Stimulated activated CD4-positive, alpha-beta T cell treated with anti-CD3 and anti-CD28 coated beads, TNF-alpha, amount 100 ng/mL, for 48 hours (primary cell): ENCODE measurements around the gene FBXW4.

Experiments used
- DNase-seq, 3 donors: peaks; one replicate each; pipeline ENCODE4 v3.0.0-alpha.2; 2020; ENCODE audit warnings: low read depth in 3 of 3

FBXW4 gene

GRCh38 chr10:101587725-101588653 is 107.0 kb downstream of the FBXW4 start, which contains the start of the genes DPCD and POLL:
Gene DPCD (plus strand): TSS chr10:101588321. CDS start chr10:101588337, 16 bp downstream.
Gene POLL (minus strand): TSS chr10:101588257. CDS start chr10:101587360, 897 bp downstream.
- DNase-seq: peak; percentile 82 to 94 (median 92)

DNA sequence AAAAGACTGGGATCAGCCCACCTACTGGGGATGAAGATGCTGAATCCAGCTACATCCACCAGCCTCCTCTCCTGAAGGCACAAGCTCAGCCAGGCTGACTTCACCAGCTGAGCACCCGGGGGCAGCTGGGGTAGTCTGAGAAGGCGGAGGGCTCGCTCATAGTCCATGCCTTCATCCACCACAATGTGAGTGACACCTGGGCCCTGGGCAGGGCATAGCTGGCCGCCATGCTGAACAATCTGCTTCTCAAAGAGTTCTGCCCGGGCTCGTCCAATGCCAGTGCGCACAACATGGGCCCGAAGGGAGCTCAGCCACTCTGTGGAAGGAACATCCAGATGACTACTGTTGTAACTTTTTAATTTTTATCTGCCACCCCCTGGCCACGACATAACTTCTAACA is 109.1 kb downstream of the FBXW4 start:
- DNase-seq: no peak

- DNase-seq: no peak
Measured at GRCh38 chr10:101580486-101581399, 114.2 kb downstream of the FBXW4 start.

GRCh38 chr10:101579516-101579870 is 115.5 kb downstream of the FBXW4 start:
- DNase-seq: no peak

DNA sequence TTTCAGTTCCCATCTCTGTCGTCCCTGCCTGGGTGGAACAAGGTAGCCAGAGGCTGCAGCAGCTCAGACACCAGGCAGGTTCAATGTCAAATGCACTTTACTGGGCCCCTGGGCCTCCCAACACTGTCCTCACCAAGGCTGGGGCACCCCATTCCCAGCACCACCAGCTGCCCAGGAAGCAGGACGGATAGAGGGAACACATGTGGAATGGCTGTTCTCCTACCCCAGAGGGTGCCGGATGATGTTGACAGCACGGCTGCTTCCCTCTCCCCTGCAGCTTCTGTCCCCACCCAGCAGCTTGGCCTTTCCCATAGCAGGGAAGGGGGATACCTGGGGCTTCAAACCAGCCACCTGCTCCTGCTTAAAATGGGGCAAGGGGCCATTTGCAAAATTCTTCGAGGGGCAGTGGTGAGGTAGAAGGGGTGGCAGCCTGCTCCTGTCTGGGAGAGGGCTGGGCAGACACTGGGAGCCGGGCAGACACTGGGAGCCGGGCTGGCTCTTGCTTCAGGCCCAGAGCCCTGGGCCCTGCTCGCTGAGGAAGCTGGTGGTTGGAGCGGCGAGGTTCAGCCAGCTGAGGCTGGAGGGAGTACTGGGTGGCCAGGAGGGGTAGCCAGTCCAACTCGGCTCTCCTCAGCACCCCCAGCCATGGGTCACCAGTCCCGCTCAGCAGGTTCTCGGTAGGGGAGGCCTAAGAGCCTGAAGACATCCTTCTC is 116.0 kb downstream of the FBXW4 start:
- no peak for DNase-seq

- no peak for DNase-seq
Measured at GRCh38 chr10:101578192-101578591, 116.8 kb downstream of the FBXW4 start.

DNA sequence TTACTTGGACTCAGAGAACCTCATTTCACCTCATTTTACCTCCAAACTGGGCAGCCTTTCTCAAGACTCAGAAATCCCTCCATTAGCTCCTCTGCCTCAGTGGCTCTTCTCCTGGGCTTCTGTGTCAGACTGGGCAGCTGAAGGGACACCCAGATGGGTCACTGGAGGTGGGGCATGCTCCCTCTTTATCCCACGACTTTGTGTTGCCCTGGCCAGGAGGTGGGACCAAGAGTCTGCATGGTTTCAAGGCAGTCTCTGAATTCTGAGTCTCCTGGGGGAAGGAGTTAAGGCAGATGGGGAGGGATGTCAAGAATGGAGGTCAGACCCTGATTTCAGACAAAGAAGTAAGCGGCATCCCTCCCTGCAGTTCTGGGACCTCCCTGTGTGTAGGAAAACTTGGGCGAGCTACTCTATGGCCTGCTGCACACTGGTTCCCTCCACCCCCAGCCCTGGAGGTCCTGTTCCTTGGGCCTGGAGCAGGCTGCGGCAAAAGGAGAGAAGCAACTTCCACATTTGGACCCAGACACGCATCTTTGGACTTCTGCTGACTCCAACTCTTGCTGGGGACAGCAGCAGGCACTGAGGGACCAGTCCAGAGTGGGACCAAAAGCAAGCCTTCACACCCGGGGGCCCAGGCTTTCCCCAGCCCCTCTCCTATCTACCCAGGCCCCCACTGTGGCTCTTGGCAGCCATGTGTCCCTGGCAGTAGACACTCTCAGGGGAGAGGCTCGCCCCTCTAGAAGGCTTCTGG is 117.7 kb downstream of the FBXW4 start:
- DNase-seq: no peak

DNA sequence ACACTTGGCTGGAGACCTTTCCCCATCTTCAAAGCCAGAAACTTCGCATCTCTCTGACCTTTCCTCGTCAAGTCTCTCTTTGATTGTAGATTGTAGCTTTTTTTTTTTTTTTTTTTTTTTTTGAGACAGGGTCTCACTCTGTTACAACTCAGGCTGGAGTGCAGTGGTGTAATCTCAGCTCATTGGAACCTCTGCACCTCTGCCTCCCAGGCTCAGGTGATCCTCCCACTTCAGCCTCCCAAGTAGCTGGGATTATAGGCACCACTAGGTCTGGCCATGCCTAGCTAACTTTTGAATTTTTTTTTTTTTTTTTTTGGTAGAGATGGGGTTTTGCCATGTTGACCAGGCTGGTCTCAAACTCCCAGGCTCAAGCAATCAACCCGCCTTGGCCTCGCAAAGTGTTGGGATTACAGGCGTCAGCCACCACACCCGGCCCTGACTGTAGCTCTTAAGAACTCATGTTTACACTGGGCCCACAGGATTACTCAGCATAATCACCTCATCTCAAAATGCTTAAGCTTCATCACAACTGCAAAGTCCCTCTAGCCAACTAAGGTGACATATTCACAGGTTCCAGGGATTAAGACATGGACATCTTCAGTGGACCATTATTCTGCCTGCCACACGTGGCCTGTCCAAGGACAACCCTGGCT is 118.6 kb downstream of the FBXW4 start:
- no peak for DNase-seq

GRCh38 chr10:101575580-101576210 is 119.3 kb downstream of the FBXW4 start:
- no peak for DNase-seq

DNA sequence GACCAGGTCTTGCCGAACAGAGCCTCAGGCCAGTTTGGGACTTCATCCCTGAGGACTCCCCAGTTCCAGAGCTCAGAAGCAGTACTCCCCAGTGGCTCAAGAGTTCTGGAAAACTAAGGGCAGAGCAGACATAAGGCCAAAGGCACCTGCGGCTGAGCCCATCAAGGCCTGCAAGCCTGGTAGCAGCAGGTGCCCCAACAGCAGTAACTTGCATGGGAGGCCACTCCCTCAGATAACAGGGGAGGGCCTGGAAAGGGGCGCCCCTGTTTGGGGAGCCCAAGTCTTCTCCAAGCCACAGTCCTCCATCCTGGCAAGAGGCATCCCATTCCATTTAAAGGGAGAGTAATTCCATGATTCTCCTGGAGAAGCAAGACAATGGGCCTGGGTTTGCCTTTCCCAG is 119.9 kb downstream of the FBXW4 start:
- DNase-seq: no peak

GRCh38 chr10:101573885-101574753 is 120.9 kb downstream of the FBXW4 start:
- DNase-seq: no peak

- no peak for DNase-seq
Measured at GRCh38 chr10:101572785-101573184, 122.2 kb downstream of the FBXW4 start.

DNA sequence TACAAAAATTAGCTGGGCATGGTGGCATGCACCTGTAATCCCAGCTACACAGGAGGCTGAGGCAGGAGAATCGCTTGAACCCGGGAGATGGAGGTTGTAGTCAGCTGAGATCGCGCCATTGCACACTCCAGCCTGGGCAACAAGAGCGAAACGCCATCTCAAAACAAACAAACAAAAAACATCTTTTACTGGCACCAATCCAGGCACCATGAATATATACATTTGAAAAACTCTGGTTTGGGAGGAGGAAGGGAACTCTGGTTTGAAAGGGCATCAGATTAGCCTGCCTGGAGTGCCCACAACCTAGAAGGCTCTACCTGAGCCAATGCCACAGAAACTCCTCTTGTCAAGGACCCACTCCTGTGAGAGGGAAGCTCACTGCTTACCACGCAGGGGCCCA is 122.8 kb downstream of the FBXW4 start:
- DNase-seq: no peak

GRCh38 chr10:101571271-101571925 is 123.6 kb downstream of the FBXW4 start:
- no peak for DNase-seq

- DNase-seq: no peak
Measured at GRCh38 chr10:101570428-101571270, 124.3 kb downstream of the FBXW4 start.

- peak; percentile 45 to 80 (median 60) for DNase-seq
Measured at GRCh38 chr10:101569622-101570427, 125.1 kb downstream of the FBXW4 start.

- DNase-seq: no peak
Measured at GRCh38 chr10:101569323-101569621, 125.7 kb downstream of the FBXW4 start.
